Neural progenitor cell (in vitro differentiated cells): ENCODE measurements around the gene ULK4. TPM values are rescaled to one million over a fixed set of nuclear protein-coding genes. Genes with fewer than 3 reads are reported as not detected.
"Not testable (repeated sequence)": the region's sequence is repeated elsewhere in the genome, so short reads cannot be mapped to it uniquely, and the experiment has no call there.

Experiments
- DNase-seq: peaks from one replicate; pipeline ENCODE4 v3.0.0-alpha.2; 2016; ENCODE audit warnings: low spot score
- H2AFZ ChIP-seq: fragments of 200-600 bp; sonication (generic); replicated peaks from 2 replicates; pipeline ENCODE4 v1.6.1; 2016; ENCODE audit warnings: antibody characterized with exemption
- H3F3A ChIP-seq: fragments of 200-600 bp; sonication (generic); 2 replicates; pipeline ENCODE4 v1.6.1; 2016; ENCODE audit warnings: antibody characterized with exemption, low read depth
- H3K27ac ChIP-seq: fragments of 200-600 bp; sonication (generic); 2 replicates; pipeline ENCODE4 v1.5.1; 2016; ENCODE audit warnings: mild to moderate bottlenecking
- H3K27me3 ChIP-seq: fragments of 200-600 bp; sonication (generic); 2 replicates; pipeline ENCODE4 v1.6.1; 2016; ENCODE audit warnings: mild to moderate bottlenecking, moderate library complexity
- H3K36me3 ChIP-seq: fragments of 200-600 bp; sonication (generic); 2 replicates; pipeline ENCODE4 v1.5.1; 2016
- H3K4me1 ChIP-seq: fragments of 200-600 bp; sonication (generic); 2 replicates; pipeline ENCODE4 v1.6.1; 2016; ENCODE audit warnings: mixed run types
- H3K4me2 ChIP-seq: fragments of 200-600 bp; sonication (generic); 2 replicates; pipeline ENCODE4 v1.6.1; 2016
- H3K4me3 ChIP-seq: fragments of 200-600 bp; sonication (generic); 2 replicates; pipeline ENCODE4 v1.5.1; 2016
- H3K79me2 ChIP-seq: fragments of 200-600 bp; sonication (generic); 2 replicates; pipeline ENCODE4 v1.6.1; 2016; ENCODE audit warnings: low read depth
- H3K9ac ChIP-seq: fragments of 200-600 bp; sonication (generic); 2 replicates; pipeline ENCODE4 v1.6.1; 2016
- H3K9me3 ChIP-seq: fragments of 200-600 bp; sonication (generic); 2 replicates; pipeline ENCODE4 v1.5.1; 2016; ENCODE audit warnings: low read depth
- H4K20me1 ChIP-seq: fragments of 200-600 bp; sonication (generic); 2 replicates; pipeline ENCODE4 v1.6.1; 2016; ENCODE audit warnings: low read depth
- H3K27ac Mint-ChIP-seq: 3 replicates; pipeline ENCODE4 v1.8.0; 2021; ENCODE audit warnings: mixed read lengths
- H3K27me3 Mint-ChIP-seq: 2 replicates; pipeline ENCODE4 v1.8.0; 2022; ENCODE audit warnings: low read depth, mild to moderate bottlenecking, inconsistent platforms, moderate library complexity, mixed read lengths; ENCODE audit not compliant: insufficient read depth
- H3K36me3 Mint-ChIP-seq: 3 replicates; pipeline ENCODE4 v1.8.0; 2021; ENCODE audit warnings: mixed read lengths
- H3K4me1 Mint-ChIP-seq: 3 replicates; pipeline ENCODE4 v1.8.0; 2021; ENCODE audit warnings: mixed read lengths
- H3K4me3 Mint-ChIP-seq: 3 replicates; pipeline ENCODE4 v1.8.0; 2021; ENCODE audit warnings: mild to moderate bottlenecking, moderate library complexity, mixed read lengths
- H3K9me3 Mint-ChIP-seq: 3 replicates; pipeline ENCODE4 v1.8.0; 2020; ENCODE audit warnings: mixed read lengths
- CTCF ChIP-seq: fragments of 200-600 bp; sonication (generic); IDR thresholded peaks from 2 replicates; pipeline ENCODE4 v1.5.1; 2017; ENCODE audit warnings: antibody characterized with exemption, mild to moderate bottlenecking
- EZH2 ChIP-seq: fragments of 200-600 bp; sonication (generic); IDR thresholded peaks from 2 replicates; pipeline ENCODE4 v1.6.1; 2017; ENCODE audit warnings: antibody characterized with exemption, mild to moderate bottlenecking, moderate library complexity
- EZH2phosphoT487 ChIP-seq: fragments of 200-600 bp; sonication (generic); IDR thresholded peaks from 2 replicates; pipeline ENCODE4 v1.6.1; 2017; ENCODE audit warnings: antibody characterized with exemption
- total RNA-seq: library from RNA; depleted of rRNA; stranded (reverse); fragments of >200 nt; gene quantifications from 2 replicates; pipeline ENCODE4 v1.2.3, GENCODE V29; 2015; ENCODE audit warnings: low replicate concordance

The ULK4 gene
- total RNA-seq, 1 donor from 2014 or later = 33.0 TPM

- Histone ChIP-seq H3K4me2 (no peak overlapping the region), H3K36me3 (no peaks in the 10 kb centered on the region), H3K9ac (no peak overlapping the region), H3F3A (no peaks in the 10 kb centered on the region), H3K9me3 (no peaks in the 10 kb centered on the region), H2AFZ (no peak overlapping the region), H3K4me3 (no peak overlapping the region), H4K20me1 (no peaks in the 10 kb centered on the region), H3K27ac (no peak overlapping the region), H3K27me3 (no peaks in the 10 kb centered on the region), H3K4me1 (no peaks in the 10 kb centered on the region), H3K79me2 (no peaks in the 10 kb centered on the region)
- TF ChIP-seq EZH2phosphoT487 (no peak), EZH2 (no peak), CTCF (peak; percentile 79)
- Mint-ChIP-seq H3K27ac (no peak overlapping the region), H3K27me3 (no peaks in the 10 kb centered on the region), H3K4me1 (no peaks in the 10 kb centered on the region), H3K4me3 (no peak overlapping the region), H3K36me3 (no peaks in the 10 kb centered on the region), H3K9me3 (no peaks in the 10 kb centered on the region)
- DNase-seq = peak; percentile 41
These were observed 80.6 kb downstream of the ULK4 start for GRCh38 chr3:41881233-41881821.

DNA sequence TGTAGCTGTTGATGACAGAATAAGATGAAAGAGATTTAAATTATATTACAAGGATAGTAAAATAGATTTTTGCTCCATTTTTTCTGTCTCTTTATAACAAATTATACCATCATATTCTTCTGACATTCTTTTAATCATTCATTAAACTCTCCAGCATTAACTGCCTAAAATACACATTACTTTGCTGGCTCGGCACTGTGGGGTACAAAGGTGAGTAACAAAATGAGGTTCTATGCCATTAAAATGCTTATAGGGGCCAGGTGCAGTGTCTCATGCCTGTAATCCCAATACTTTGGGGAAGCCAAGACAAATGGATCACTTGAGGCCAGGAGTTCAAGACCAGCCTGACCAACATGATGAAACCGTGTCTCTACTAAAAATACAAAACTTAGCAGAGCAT lies 81.5 kb downstream of the ULK4 start:
- H3K4me2 ChIP-seq = no peak overlapping the region
- H3K4me1 ChIP-seq = no peaks in the 10 kb centered on the region
- DNase-seq = no peak
- TF ChIP-seq CTCF (no peak), EZH2 (no peak), EZH2phosphoT487 (no peak)
- H3K27me3 ChIP-seq = no peaks in the 10 kb centered on the region
- no peak overlapping the region for H3K4me3 Mint-ChIP-seq
- no peaks in the 10 kb centered on the region for H3K36me3 Mint-ChIP-seq
- H3K9me3 ChIP-seq = no peaks in the 10 kb centered on the region
- H3K36me3 ChIP-seq = no peaks in the 10 kb centered on the region
- no peak overlapping the region for H3K27ac ChIP-seq
- H3K4me1 Mint-ChIP-seq = no peaks in the 10 kb centered on the region
- no peaks in the 10 kb centered on the region for H3K27me3 Mint-ChIP-seq
- no peaks in the 10 kb centered on the region for H3K9me3 Mint-ChIP-seq
- H3F3A ChIP-seq = no peaks in the 10 kb centered on the region
- H2AFZ ChIP-seq = no peak overlapping the region
- H4K20me1 ChIP-seq = no peaks in the 10 kb centered on the region
- no peak overlapping the region for H3K27ac Mint-ChIP-seq
- H3K79me2 ChIP-seq = no peaks in the 10 kb centered on the region
- H3K9ac ChIP-seq = no peak overlapping the region
- no peak overlapping the region for H3K4me3 ChIP-seq

DNA sequence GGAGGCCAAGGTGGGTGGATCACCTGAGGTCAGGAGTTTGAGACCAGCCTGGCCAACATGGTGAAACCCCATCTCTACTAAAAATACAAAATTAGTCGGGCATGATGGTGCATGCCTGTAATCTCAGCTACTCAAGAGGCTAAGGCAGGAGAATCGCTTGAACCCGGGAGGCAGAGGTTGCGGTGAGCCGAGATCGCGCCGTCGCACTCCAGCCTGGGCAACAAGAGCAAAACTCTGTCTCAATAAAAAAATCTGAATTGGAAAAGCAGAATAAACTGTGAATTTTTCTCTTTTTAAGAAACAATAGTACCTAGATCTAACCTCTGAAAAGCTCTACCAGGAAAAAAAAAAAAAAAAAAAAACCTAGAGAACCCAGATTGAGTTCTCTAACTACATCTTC lies 84.2 kb downstream of the ULK4 start:
- not testable (repeated sequence) for H2AFZ ChIP-seq, H3K9me3 ChIP-seq, H4K20me1 ChIP-seq, H3K27ac ChIP-seq, H3K36me3 ChIP-seq, H3K27me3 Mint-ChIP-seq, H3K9ac ChIP-seq, H3K36me3 Mint-ChIP-seq, H3K4me1 ChIP-seq, H3K79me2 ChIP-seq, H3K27ac Mint-ChIP-seq, H3K4me1 Mint-ChIP-seq, H3F3A ChIP-seq, DNase-seq, H3K4me3 ChIP-seq, H3K4me3 Mint-ChIP-seq, H3K4me2 ChIP-seq, H3K27me3 ChIP-seq, H3K9me3 Mint-ChIP-seq

GRCh38 chr3:41874022-41874421 lies 87.9 kb downstream of the ULK4 start:
- H3K4me1 Mint-ChIP-seq = no peaks in the 10 kb centered on the region

More at GRCh38 chr3:41874022-41874421, 87.9 kb downstream of the ULK4 start:
- TF ChIP-seq EZH2 (no peak), CTCF (no peak), EZH2phosphoT487 (no peak)
- Histone ChIP-seq H3K4me2 (no peak overlapping the region), H2AFZ (no peak overlapping the region), H3K27me3 (no peaks in the 10 kb centered on the region), H3K4me1 (no peaks in the 10 kb centered on the region), H3K9me3 (no peaks in the 10 kb centered on the region), H4K20me1 (no peaks in the 10 kb centered on the region), H3K79me2 (no peaks in the 10 kb centered on the region), H3F3A (no peaks in the 10 kb centered on the region), H3K9ac (no peak overlapping the region), H3K27ac (no peak overlapping the region), H3K36me3 (no peaks in the 10 kb centered on the region), H3K4me3 (no peak overlapping the region)
- Mint-ChIP-seq H3K4me3 (no peak overlapping the region), H3K27ac (no peak overlapping the region), H3K9me3 (peaks cover 9% of the 10 kb centered on the region), H3K27me3 (peaks cover 2% of the 10 kb centered on the region), H3K36me3 (peaks cover 11% of the 10 kb centered on the region)
- DNase-seq = no peak
